ENCODE measurements around the gene NRG2.

NRG2 gene

DNA sequence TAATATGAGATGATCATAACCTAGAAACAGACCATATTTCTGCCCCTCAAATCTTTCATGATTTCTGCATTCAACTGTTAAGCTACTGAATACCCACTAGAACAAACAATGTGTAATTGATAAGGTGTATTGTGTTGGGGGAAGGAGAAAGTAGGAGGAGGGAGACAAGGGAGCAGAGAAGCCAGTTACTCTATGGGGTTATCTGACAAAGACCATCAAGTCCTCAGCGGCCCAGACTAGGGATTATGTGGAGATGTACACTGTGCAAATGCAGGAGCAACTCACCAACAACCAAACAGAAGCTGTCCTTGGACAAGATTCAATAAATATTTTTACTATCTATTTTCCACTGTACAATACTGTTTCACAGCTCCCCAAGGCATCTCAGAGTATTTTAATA is 2.7 kb downstream of the NRG2 start:
- DNase-seq: no peak

DNA sequence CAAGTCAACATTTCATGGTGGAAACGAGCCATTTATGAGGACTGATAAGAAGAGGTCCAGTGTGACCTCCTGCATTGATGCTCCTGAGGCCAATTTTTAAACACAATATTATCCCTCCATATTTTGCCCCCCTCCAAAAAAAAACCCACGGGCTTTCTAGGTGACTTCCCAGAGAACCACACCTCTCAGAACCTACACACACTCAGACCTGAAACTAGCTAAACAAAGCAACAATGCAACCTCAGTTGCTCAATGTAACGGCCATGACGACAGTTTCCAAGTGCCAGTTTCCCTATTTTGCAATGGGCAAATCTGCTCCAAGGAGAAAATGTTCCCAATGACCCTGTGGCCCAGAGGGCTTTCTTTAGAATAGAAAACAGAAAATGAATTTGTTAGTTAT is 3.5 kb downstream of the NRG2 start:
- DNase-seq: no peak

DNA sequence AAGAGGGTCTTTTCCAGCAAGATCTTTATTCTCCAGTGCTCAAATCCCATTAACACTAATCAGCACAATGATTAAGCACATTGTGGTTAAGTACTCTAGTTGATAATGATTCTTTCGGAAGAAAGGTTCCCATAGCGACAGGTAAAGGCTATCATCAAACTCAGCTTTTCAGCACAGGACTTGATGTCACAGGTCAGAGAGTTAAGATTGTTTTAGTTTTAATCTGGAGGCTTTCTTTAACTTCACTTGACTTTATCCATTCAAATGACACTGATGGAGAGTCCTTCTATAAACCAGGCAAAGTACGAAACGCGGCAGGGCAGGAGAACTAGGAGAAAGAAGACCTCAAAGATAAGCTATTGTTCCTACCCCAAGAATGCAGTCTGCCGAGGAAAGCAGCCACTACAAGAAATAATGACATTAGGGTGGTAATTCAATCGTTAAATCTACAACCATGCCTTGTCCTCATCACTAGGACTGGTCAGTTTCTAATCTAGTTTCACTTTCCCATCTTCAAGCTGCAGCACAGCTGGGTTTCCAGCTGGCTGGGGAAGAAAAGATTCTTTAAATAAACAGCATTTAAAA is 4.6 kb downstream of the NRG2 start:
- DNase-seq: no peak

DNA sequence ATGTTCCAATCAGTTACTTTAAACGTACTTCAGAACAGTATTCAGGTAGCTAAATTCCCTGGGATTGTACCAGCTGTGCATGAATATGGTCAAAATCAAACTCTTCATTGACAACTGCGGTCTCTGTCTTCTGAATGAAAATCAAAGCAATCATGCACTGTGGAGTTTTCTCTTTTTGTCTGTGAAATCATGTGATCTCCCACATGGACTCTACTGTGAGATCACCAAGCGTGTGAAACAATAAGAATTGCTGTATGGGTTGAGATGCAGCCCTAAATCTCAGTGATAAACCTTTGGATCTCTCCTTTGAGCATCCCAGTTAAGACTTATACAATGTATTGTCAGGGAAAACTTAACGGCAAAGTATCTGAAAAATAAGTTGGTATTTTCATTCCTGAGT is 6.1 kb downstream of the NRG2 start:
- no peak for DNase-seq

DNA sequence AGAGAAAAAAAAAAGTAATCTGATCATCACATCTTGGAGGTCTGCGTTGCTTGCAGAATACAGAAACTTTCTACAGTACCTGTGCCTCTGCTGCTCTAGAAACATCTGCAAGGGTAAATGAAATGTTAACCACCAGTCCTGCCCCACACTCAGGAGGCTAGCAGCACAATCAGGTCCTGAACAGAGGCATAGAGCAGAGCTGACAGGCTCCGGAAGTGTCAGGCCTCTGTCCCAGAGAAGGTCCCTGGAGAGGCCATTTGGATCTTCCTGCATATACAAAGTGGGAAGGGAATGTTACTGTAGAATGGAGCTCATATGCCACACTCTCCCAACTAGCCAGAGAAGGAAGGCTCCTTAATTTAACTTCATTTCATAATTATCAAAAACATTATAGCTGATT is 7.2 kb downstream of the NRG2 start:
- DNase-seq: no peak

DNA sequence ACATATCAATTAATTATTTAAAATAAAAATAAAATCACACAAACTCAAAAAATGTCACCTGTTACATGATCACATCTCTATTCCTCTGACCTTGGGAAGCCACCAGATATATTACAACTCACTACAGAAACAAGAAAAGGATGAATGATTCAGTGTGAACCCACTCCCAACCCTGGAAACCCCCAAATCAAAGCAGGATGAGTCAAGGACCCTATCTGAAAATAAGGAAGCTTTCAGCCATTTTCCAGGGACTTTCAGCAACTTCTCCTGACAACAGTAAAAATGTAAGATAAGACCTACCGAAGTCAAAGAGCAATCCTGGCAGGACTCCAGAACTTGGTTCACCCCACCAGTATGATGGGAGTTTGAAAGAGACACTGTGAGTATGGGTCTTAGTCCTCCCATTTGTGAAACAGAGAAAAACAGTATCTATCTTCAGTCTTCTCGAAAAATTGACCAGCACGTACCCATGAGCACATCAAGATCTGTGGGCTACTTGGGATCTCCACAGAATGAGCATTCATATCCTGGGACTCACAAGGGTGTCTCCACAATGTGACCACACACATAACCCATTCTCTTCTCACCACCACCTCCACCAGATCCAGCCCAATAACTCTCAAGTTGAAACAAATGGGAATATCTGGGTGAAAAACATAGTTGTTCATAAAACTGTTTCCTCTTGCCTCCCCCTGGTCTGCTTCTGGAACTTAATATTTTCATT is 9.9 kb downstream of the NRG2 start:
- no peak for DNase-seq

DNA sequence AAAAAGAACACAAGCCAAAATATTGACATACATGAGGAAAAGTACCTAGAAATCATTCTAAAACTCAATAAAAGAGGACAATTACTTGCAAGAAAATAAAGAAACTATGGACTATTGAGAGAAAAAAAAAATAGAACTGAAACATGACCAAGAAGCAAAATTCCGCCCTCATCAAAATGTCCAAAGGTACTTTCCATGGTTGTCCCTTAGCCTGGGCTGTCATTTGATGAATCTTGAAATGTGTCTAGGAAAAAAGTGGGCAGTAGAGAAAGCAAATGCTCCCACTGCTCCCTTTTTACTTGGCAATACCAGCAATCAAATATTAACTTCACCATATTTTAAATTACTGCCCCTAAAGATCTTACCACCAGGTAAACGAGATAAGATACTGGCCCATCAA is 10.8 kb downstream of the NRG2 start:
- no peak for DNase-seq

DNA sequence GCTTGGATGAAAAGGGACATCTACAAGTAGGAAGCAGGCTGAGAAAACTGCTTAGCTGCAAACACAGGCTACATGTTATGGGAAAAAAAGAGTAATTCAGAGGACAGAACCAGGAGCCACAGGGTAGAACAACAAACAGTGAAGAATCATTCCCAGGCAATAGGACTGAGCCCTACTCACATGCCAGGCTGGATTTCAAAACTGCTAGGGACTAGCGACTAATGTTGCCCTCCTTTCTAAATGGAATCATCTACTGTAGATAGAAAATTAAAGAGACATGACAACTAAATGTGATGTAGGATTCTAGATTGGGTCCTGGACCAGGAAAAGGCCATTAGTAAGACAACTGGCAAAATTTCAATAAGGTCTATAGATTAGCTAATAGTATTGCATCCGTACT is 15.3 kb downstream of the NRG2 start:
- no peak for DNase-seq

DNA sequence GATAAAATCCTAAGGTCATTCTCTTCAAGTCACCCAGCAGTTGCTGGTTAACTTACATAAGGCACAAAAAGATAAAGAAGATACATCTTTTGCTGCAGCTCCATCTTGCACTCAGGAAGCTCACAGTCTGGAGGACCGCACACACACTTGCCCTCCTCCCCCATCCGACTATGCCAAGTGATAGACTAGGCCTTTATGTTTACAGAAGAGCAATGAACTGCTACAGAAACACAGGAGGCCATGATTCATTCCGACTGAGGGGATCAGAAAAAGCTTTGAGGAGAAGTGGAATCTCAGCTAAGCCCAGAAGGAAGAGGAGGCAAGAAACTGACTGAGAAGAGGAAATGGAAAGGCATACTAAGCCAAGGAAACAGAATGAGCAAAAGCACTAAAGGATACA is 17.4 kb downstream of the NRG2 start:
- DNase-seq: no peak

DNA sequence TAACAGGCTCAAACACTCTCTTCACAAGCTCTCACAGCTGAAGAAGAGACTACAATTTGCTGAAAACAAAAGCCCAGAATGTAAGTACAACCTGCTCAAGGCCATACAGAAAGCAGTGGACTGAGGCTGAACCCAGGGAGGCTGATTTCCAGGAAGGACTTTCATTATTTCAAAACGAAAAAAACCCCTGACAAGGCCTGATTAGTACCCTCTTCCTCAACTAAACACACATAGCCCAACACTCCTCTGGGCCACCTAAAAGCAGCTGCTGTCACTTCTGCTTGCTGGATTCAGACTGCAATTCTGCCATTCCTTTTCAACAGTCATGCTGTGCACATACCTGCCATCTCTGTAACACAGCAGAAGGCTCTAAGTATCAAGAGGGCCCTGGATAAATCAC is 18.2 kb downstream of the NRG2 start:
- no peak for DNase-seq

DNA sequence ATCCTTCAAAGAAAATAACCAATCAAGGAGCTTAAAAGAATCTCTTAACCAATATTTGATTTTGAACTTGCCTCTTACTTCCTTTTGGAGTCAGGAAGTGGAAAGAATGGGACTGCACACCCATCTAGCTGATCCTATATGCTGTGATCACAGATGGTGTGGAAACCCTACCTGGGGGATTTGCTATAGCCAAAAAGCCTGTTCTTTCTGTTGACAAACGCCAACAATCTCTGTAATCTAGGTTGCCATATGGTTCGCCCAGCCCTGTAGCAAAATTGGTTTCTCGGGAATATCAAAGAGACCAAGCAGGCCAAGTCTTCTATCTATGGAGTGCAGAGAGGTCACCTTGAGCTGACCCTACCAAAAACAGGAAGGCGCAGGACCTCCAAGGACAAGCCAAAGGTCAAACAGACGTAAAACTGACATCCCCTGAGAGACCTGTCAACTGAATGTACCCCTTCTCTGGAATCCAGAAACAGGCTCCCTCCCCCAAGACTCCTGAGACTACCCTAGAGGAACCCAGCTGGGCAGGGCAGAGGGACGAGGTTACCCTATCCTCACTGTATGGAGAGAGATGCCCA is 19.4 kb downstream of the NRG2 start:
- no peak for DNase-seq

DNA sequence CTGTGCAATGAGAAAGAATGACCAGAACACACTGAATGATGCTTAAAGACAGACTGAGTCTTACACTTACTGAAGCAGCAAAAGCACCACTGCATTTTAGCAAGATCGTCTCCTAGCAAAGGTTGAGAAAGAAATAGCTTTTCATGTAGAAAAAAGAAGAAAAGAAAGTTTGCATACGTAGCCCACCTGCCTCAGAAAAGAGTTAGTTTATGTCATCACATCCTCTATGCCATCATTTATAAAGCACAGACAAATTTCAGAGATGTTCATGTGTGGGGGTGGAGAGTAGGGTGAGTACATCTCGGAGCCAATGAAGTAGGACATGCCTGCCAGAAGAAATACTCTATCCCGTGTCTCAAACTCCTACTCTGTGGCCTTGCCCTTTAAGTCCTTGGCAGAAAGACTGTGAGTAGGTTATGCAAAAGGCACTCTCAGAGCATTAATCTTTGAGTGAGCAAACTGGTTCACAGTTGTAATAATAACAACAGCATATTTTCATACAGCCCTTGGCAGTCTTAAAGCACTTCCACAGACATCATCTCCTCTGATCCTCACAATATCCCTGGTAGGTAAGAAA is 22.4 kb downstream of the NRG2 start:
- DNase-seq: no peak

DNA sequence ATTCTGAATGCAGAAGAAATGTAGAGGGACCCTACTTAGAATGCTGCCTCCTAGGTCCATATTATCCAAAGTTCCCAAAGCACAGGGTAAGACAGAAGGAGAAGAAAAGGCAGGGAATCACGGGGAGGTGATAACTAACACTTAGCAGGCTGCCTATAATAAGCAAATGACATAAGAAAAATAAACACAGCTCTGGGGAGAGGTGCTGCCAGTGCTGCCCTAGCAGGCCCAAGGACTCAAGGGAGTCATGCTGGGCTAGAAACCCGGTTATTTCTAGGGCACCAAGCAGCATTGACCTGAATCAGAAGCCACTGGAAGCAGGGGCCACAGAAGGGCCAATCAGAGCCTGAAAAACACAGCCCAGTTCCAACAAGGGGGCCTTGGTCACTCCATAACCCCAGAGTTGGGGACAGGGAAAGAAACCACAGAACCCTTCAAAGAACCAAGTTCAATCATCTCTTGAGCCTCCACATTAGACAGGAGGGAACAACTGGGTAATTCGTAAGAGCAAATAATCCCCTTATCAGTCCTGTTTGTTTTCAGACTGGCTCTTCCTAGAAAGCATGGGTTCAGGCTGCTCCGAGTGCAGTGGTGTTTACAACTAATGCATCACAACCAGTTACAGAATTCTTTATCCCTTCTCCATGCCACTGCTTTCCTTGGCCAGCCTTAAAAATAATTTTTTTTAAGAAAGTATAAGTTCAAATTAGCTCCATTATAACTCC is 24.0 kb downstream of the NRG2 start:
- DNase-seq: no peak

DNA sequence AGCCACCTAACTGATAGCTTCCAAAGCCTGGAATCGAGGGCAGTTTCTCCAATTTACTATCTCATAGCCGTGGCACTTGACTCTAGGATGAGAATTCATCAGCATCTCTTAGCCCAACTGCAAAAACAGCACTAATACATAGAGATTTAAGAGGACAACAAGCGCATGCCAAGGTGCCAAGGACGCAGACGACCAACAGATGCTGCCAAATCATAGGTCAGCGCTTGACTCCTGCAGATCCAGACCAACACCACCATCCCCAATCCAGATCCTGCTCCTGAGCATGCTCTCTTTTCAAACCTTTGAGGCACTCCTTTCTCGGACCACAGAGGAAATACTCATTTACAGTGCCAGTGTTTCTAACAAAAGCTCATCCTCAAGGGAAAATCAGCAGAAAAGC is 24.6 kb downstream of the NRG2 start:
- no peak for DNase-seq

DNA sequence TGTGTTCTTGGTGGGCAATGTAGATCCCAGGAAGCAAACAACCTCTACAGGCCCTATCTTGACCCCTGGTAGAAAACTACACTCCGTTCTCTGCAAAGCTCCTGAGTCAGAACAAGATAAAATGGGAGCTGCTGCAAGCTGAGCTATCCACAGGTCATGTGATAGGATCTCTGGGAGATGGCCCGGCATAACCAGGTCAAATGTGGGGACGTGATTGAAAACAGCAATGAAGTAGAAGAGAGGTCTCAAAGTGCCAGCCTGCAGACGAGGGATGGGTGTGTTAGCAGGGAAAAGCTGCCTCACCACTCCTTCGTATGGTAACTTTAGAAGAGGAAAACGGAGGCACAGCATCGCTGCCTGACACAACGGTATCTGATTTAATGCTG is 25.0 kb downstream of the NRG2 start:
- no peak for DNase-seq

DNA sequence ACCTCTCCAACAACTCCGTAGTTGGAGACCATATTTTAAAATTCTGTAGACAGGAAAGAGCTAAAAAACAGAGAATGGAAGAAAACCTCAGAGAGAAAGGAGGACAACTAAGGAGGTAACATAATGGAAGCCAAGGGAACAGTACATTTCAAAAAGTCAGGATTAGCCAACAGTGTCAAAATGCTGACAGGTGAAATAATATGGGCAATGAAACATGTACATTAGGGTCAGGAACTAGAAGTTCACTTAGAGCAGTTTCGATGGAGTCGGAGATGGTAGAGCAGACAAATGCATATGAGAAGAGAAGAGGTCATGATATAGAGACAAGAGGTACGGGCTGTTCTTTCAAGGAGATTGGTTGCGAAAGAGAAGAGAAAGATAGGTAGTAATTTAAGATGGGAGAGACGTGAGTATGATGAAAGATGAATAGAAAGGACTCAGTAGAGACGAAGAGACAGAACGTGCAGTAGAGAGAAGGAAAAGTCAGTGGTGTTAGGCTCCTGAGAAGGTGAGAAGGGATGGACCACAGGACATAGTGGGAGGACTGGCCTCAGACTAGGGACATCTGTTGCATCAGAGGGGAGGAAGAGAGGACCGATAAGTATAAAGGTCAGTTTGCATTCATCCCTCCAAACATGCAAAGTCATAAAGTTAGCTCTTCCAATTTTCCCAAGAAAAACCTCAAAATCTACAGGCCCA is 25.6 kb downstream of the NRG2 start:
- no peak for DNase-seq

DNA sequence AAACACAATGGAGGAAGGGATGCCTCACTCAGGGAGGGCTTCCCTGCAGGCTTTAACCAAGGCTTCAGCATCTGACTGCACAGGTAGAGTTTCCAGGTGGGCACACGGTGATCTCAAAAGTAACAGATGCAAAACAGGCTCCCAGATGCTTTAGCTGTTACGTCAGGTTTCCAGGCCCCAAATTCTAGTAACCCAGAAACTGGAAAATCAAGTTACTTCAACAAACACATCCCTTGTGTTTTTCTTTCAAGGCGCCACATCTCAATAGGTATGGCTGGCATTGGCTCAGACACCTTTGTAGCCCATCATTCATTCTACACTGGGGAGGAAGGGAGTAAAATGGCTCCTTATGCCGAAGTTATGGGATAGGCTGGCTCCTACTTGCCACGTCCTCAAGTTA is 27.4 kb downstream of the NRG2 start:
- DNase-seq: no peak

DNA sequence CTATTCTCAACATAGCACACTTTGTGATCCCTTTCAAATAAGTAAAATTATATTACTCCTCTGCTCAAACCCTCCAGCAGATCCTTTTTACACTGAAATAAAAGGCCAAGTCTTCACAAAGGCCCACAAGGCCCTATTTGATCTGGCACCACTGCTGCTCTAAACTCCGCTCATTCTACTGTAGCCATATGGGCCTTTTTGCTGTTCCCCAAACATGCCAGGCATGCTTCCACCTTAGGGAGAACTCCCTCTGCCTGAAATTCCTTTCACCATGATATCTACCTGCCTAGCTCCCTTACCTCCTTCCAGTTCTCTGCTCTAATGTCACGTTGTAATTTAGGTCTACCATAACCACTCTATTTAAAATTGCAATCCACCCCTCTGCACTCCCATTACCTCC is 28.3 kb downstream of the NRG2 start:
- DNase-seq: no peak

DNA sequence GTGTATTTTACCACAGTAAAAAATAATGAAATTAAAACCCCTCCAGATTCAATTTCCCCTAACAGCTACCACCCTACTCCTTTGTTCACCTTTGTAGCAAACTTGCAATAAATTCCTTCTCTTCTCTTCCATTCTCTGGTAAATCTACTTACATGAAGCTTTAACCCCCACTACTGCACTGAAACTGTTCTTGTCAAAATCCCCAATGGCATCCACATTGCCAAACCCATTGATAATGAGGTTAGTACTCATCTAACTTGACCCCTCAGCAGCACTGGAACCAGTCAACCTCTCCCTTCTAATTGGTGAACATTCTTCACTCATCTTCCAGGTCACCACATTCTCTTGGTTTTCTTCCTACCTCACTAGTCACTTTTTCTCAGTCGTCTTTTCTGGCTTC is 29.6 kb downstream of the NRG2 start:
- no peak for DNase-seq

DNA sequence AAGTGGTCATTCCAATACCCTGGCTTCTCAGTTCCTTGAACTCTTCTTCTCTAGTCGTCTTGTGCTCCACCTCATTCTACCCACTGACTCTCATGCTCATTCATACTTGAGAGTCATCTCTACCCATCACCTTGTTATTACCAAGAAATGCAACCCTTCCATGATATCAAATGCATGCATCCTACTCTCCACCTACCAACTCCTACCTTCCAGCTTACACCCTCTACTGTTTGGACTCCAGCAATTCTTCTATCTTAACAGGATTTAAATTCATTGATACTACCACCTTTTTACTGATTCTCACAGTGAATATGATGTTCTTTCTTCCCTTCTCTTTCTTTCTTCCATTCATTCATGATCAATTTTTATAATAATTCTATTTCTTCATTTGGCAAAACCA is 30.7 kb downstream of the NRG2 start:
- DNase-seq: no peak

DNA sequence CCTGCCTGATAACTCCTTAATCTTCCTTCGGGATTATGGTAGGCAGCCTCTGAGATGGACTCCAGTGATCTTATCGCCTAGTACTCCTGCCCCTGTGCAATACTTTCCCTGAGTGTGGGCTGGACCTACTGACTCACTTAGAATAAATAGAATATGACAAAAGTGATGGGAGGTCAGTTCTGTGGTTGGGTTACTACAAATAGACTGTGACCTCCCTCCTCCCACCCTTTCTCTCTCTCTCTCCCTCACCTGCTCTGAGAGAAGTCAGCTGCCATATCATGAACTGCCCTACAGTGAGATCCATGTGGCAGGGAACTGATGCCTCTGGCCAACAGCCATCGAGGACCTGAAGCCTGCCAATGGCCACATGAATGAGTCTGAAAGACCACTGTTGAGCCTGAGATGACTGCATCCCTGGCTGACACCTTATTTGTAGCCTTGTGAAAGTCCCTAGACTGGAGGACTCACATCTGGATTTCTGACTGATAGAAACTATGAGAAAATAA is 31.7 kb downstream of the NRG2 start:
- no peak for DNase-seq

DNA sequence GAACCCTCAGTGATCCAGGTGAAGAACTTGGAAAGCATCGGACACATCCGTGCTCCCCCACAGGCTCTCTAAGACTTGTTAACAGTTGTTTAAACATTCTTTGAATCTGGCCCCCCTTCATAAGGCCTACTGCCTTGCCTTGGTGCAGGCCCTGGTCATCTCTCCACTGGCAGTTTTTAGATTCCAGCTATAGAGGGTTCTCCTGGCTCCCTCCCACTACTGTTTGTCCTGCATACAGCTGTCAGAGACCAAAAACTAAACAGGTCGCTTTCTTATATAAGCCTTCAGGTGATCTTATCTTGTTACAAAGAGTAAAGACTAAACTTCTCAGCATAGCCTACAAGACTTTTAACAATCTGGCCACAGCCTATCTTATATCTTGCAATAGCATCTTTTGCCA is 32.3 kb downstream of the NRG2 start:
- no peak for DNase-seq

DNA sequence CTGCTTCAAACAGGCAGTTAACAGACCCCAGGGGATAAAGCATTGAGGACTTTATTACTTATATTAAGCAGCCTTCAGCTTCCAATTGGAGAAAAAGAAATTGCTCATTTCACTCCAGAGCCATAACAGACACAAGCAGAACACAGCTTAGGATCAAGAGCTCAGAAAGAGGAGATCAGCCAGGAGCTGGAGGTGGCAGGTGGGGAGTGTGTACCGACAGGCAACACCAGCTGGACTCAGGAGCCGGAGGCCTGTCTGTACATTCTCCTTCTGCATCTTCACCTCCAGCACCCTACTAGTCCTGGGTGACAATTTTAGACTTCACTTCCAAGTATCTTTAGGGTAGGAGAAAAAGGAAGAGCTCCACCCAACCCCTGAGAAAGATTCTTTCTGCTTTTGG is 35.8 kb downstream of the NRG2 start:
- no peak for DNase-seq

All from hematopoietic multipotent progenitor cell treated with erythropoietin and hydrocortisone succinate and interleukin-3 and kit ligand, for 6 days (in vitro differentiated cells).